ENCODE measurements around the gene CDH13. TPM values are rescaled to one million over a fixed set of nuclear protein-coding genes. Genes with fewer than 3 reads are reported as not detected.
A peak's percentile ranks its signal among the peaks of the same experiment; 100 is the strongest.

The CDH13 gene
- total RNA-seq, 2 donors from 2014 or later = not detected

DNA sequence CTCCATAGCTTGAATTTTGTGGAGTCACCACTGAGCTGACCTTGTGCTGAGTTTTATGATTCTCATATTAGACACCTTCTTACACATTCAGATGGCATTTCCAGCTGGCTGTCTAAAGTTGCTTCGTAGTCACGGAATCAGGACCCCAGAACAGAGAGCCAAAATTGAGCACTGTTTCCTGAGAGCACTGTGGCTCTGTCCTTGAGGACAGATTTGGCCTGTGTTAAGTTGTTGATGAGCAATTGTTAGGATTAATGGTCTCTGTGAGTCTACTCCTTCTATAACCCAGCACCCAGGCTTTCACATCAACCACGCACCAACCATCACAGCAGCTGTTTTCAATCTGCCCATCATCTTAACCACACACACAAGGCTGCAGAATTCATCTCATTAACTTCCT is 903.5 kb downstream of the CDH13 start:
- H3K4me3 Mint-ChIP-seq = no peak overlapping the region
- ATAC-seq (replicated peaks in 1 of 2) (no peak), DNase-seq (no peak)
- H3K27ac Mint-ChIP-seq = no peak overlapping the region
- H3K27me3 Mint-ChIP-seq (ENCODE audit: low read depth) = no peaks in the 10 kb centered on the region
- H3K9me3 Mint-ChIP-seq = peaks cover 1 to 5% of the 10 kb centered on the region in 2 donors
- H3K4me1 Mint-ChIP-seq (ENCODE audit: low read depth) = no peaks in the 10 kb centered on the region
- H3K36me3 Mint-ChIP-seq (ENCODE audit: insufficient read depth in 2 of 2) = no peaks in the 10 kb centered on the region

DNA sequence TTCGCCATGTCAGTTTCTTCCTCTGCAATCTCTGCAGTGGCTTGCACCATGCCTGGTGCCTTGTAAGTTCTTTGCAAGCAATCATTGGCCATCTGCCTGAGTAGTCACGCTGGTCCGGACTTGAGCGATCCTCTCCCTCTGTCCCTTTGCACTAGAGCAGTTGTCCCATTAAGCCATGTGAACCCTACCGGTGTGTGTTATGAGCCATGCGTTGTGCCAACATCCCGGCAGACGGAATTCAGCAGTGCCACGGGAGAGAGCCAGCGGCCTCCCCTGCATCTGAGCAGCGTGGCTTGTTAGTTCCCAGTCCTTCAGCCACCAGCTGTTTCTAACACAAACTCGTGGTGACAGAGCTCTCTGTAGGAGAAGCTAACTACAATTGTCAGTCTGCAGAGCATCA is 905.9 kb downstream of the CDH13 start:
- Mint-ChIP-seq H3K9me3 (peaks cover 8 to 15% of the 10 kb centered on the region in 2 donors), H3K4me1 (ENCODE audit: low read depth) (no peaks in the 10 kb centered on the region), H3K27me3 (ENCODE audit: low read depth) (no peaks in the 10 kb centered on the region), H3K4me3 (no peak overlapping the region), H3K27ac (no peak overlapping the region), H3K36me3 (ENCODE audit: insufficient read depth in 2 of 2) (no peaks in the 10 kb centered on the region)
- ATAC-seq (replicated peaks in 1 of 2) = no peak
- no peak for DNase-seq

DNA sequence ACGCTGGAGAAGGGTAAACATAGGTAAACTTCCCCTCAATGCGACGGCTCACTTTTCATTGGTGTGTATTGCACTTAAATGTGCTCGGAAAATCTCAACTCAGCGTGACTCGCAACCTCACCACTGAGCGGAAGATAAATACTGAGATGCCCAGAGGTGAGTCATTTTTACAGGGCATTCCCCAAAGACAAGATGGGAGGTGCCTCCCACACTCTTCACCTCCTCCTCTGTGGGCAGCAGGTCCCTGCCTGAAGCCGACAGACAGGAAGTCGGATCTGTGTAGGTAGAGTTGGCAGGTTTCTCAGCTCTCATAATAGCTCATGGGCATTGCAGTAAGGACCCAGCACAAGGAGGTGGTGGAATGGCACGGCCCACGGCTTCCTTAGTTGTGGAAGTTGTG is 906.4 kb downstream of the CDH13 start:
- H3K9me3 Mint-ChIP-seq = peaks cover 8 to 15% of the 10 kb centered on the region in 2 donors

DNA sequence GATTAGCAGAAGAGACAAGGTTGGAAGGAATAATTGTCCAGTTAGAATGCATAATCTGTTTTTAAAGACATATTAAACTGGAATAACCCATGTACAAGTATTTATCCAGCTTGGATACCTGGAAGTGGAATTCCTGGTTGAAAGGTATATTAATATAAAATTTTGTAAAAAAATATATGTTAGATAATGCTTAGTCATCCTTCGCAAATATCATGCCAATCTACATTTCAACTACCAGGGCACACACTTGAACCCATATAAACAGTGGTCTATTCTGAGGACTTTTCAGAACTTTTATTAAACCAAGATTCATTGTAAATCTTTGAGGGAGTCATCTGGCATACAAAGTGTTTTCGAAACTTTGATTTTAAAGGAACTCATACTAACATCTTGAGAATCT is 911.9 kb downstream of the CDH13 start:
- no peak for DNase-seq
- Mint-ChIP-seq H3K27me3 (ENCODE audit: low read depth) (no peaks in the 10 kb centered on the region), H3K4me3 (no peak overlapping the region), H3K9me3 (peaks cover 8 to 16% of the 10 kb centered on the region in 2 donors), H3K4me1 (ENCODE audit: low read depth) (no peaks in the 10 kb centered on the region), H3K36me3 (ENCODE audit: insufficient read depth in 2 of 2) (no peaks in the 10 kb centered on the region), H3K27ac (no peak overlapping the region)
- ATAC-seq (replicated peaks in 1 of 2) = no peak

More for the DNA sequence above, 906.4 kb downstream of the CDH13 start:
- peak in 1 of 2 donors; percentile 13 for DNase-seq
- no peaks in the 10 kb centered on the region for H3K4me1 Mint-ChIP-seq (ENCODE audit: low read depth)
- no peaks in the 10 kb centered on the region for H3K36me3 Mint-ChIP-seq (ENCODE audit: insufficient read depth in 2 of 2)
- no peak overlapping the region for H3K4me3 Mint-ChIP-seq
- no peak overlapping the region for H3K27ac Mint-ChIP-seq
- ATAC-seq (replicated peaks in 1 of 2) = peak; percentile 35 to 41
- H3K27me3 Mint-ChIP-seq (ENCODE audit: low read depth) = no peaks in the 10 kb centered on the region

DNA sequence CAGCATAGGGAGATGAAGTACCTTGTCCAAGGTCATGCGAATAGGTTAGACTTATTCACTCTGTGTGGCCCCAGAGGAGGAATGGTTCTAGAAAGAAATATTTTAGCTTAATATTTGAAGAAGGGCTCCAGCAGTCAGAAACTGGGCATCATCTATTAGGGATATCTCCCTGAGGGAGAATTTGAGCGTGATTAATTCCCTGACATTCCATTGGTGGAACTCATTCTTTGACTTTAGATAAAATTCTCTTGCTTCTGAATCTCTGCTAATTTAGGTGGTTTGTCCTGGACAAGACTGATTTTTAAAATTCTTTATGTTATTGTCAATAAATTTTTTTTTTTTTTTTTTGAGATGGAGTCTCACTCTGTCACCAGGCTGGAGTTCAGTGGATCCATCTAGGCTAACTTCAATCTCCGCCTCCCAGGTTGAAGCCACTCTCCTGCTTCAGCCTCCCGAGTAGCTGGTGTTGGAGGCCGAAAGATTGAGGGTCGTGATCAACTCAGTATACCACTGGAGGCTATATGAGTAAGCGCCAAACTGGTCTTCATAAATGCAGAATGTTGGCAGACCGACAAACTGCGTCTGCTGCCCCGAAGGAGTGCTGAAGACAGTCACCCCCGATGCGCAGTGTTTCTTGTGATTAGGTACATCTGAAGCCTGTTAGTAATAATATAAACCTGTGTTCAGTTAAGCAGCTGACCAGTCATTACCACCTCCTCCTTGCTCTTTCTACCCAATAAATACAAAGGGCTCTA is 913.1 kb downstream of the CDH13 start:
- no peak for DNase-seq
- Mint-ChIP-seq H3K9me3 (peaks cover 7 to 16% of the 10 kb centered on the region in 2 donors), H3K4me3 (no peak overlapping the region), H3K36me3 (ENCODE audit: insufficient read depth in 2 of 2) (no peaks in the 10 kb centered on the region), H3K27me3 (ENCODE audit: low read depth) (no peaks in the 10 kb centered on the region), H3K4me1 (ENCODE audit: low read depth) (no peaks in the 10 kb centered on the region), H3K27ac (no peak overlapping the region)
- no peak for ATAC-seq (replicated peaks in 1 of 2)

DNA sequence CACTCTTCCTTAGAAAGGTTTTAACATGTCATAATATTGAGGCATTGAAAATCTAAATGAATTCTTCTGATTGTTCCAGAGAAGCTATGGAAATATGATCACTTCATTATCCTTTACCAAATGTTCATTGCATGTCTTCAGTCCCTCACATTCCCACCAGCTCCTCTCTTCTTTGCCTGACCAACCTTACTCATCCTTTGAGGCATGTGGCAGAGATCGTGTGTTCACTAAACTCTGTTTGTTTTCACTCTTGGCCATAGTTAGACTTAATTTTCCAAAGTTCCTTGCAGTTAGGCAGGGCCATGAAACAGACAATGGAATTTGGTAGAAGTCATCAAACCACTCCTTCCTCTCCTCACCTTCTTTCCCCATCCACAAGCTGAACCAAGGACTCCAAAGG is 914.5 kb downstream of the CDH13 start:
- no peak for ATAC-seq (replicated peaks in 1 of 2)
- Mint-ChIP-seq H3K9me3 (peaks cover 3 to 7% of the 10 kb centered on the region in 2 donors), H3K4me3 (no peak overlapping the region), H3K4me1 (ENCODE audit: low read depth) (no peaks in the 10 kb centered on the region), H3K27ac (no peak overlapping the region), H3K36me3 (ENCODE audit: insufficient read depth in 2 of 2) (no peaks in the 10 kb centered on the region), H3K27me3 (ENCODE audit: low read depth) (no peaks in the 10 kb centered on the region)
- DNase-seq = no peak

DNA sequence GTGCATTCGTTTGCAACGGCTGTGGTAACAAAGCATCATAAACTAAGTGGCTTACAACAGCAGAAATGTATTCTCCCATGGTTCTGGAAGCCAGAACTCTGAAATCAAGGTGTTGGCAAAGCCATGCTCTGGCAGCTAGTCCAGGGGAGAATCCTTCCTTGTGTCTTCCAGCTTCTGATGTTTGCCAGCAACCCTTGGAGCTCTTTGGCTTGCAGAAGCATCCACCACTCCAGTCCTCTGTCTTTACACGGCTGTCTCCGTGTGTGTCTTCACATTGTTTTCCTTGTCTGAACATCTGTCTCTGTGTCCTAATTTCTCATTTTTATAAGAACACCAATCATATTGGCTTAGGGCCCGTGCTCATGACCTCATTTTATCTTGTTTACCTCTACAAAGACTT is 915.7 kb downstream of the CDH13 start:
- no peaks in the 10 kb centered on the region for H3K27me3 Mint-ChIP-seq (ENCODE audit: low read depth)
- no peak overlapping the region for H3K4me3 Mint-ChIP-seq
- no peaks in the 10 kb centered on the region for H3K36me3 Mint-ChIP-seq (ENCODE audit: insufficient read depth in 2 of 2)
- peaks cover 2 to 4% of the 10 kb centered on the region in 2 donors for H3K9me3 Mint-ChIP-seq
- no peak for DNase-seq
- no peak for ATAC-seq (replicated peaks in 1 of 2)
- H3K4me1 Mint-ChIP-seq (ENCODE audit: low read depth) = no peaks in the 10 kb centered on the region
- H3K27ac Mint-ChIP-seq = no peak overlapping the region

DNA sequence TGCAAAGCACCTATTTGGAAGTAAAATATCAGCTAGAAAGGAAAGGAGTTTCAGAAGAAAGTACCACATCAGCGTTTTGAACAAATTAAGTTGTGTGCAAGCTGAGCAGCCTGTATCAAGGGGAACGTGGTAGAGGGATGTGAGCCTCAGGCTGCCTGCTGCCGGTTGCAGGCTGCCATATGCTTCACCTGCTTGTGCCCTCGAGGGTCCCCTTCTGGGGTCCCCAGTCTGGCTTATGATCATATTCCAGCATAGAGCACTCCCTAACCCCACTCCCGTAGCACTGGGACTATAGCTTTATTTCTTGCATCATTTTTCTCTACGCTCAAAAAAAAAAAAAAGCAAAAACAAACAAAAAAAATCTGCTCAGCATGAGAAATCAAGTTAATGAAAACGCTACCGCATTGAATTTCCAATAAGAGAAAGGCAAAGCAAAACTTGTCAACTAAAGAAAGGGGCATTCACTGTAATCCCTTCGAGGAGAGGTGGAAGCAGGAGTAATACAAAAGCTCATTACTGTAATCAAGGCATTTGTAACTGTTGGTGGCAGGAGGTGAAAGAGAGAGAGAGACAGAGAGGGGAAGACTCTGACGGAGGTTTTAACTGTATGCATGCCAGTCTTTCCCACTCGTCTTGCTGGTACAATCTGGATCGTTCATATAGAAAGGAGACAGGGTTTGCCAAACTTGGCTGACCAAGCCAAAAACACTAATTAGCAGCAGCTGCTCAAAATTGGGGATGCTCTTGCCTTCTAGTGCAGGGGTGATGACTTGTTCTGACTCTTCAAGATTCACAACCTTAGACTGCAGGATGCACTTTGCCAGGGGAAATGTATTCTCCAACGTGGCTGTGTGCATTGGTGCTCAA is 922.8 kb downstream of the CDH13 start:
- Mint-ChIP-seq H3K9me3 (peaks cover 6 to 14% of the 10 kb centered on the region in 2 donors), H3K36me3 (ENCODE audit: insufficient read depth in 2 of 2) (no peaks in the 10 kb centered on the region), H3K27ac (no peak overlapping the region), H3K27me3 (ENCODE audit: low read depth) (no peaks in the 10 kb centered on the region), H3K4me1 (ENCODE audit: low read depth) (no peaks in the 10 kb centered on the region), H3K4me3 (no peak overlapping the region)
- DNase-seq (no peak), ATAC-seq (replicated peaks in 1 of 2) (no peak)

DNA sequence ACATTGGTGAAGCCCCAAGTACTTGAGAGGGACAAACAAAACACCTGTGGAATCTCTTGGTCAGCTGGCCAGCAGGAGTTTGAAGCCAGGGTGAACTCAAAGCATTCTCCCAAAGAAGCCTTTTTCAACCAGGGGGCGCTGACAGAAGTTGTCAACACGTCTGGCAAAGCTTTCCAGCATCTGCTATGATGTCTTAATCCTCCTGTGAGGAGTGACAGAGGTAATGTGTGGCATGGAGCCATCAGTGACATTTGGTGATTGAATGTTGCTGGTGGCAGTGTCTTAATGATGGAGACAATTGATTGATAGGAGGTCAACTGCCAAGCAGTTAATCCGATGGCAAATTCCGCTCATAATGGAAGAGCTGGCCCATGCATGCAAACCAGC is 923.4 kb downstream of the CDH13 start:
- Mint-ChIP-seq H3K27ac (no peak overlapping the region), H3K9me3 (peaks cover 6 to 14% of the 10 kb centered on the region in 2 donors), H3K36me3 (ENCODE audit: insufficient read depth in 2 of 2) (no peaks in the 10 kb centered on the region), H3K27me3 (ENCODE audit: low read depth) (no peaks in the 10 kb centered on the region), H3K4me1 (ENCODE audit: low read depth) (no peaks in the 10 kb centered on the region), H3K4me3 (no peak overlapping the region)
- no peak for ATAC-seq (replicated peaks in 1 of 2)
- no peak for DNase-seq

DNA sequence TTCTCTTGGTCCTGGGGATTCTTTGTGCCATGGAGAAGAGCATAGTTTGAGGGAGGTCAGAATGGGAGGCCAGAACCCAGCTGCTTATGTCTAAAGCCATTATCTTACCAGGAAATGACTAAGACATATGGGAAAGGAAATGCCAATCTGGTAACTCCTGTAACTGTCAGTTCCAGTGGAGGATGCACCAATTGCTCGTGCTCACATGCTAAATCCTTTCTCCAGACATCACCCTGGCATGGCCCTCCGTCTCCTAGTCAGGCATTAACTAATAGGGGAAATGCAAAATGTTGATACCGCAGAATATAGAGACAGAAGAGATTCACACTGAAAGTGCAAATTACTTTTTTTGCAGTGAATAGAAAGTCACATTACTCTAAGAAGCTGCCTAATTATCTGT is 925.5 kb downstream of the CDH13 start:
- H3K27ac Mint-ChIP-seq = no peak overlapping the region
- no peaks in the 10 kb centered on the region for H3K4me1 Mint-ChIP-seq (ENCODE audit: low read depth)
- no peak overlapping the region for H3K4me3 Mint-ChIP-seq
- no peak for DNase-seq
- peaks cover 6 to 14% of the 10 kb centered on the region in 2 donors for H3K9me3 Mint-ChIP-seq
- no peaks in the 10 kb centered on the region for H3K36me3 Mint-ChIP-seq (ENCODE audit: insufficient read depth in 2 of 2)
- H3K27me3 Mint-ChIP-seq (ENCODE audit: low read depth) = no peaks in the 10 kb centered on the region
- no peak for ATAC-seq (replicated peaks in 1 of 2)

DNA sequence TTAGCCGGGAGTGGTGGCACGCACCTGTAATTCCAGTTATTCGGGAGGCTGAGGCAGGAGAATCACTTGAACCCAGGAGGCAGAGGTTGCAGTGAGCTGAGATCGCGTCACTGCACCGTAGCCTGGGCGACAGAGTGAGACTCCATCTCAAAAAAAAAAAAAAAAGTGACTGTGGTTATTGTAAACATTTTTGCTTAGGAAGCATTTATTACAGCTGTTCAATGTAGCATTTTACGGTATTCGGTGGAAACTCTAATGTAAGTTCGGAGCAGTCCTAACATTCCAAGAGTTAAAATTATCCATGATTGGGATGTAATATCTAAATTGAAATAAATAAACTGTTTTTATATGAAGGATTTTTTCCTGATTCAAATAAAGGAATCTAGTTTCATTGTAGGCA is 926.2 kb downstream of the CDH13 start:
- Mint-ChIP-seq H3K27ac (no peak overlapping the region), H3K27me3 (ENCODE audit: low read depth) (no peaks in the 10 kb centered on the region), H3K4me3 (no peak overlapping the region), H3K36me3 (ENCODE audit: insufficient read depth in 2 of 2) (no peaks in the 10 kb centered on the region), H3K4me1 (ENCODE audit: low read depth) (no peaks in the 10 kb centered on the region), H3K9me3 (peaks cover 0 to 8% of the 10 kb centered on the region in 2 donors)
- no peak for ATAC-seq (replicated peaks in 1 of 2)
- no peak for DNase-seq

DNA sequence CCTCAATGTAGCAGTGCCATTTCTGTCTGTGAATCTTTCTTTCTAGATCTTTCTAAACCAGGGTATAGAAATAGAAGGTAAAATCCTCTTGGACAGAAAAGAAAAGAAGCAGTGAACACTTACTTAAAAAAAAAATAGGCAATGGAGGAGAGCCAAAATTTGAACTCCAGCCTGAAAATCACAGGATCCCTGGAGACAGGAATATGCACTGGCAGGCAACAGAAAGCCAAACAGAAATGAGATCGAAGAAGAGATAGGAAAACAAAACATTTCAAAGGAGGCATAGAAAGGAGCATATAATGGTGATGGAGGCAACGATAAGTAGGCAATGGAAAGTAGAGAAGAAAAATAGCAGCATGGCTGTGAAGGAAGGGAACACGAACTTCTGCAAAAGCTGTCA is 927.3 kb downstream of the CDH13 start:
- Mint-ChIP-seq H3K4me3 (no peak overlapping the region), H3K36me3 (ENCODE audit: insufficient read depth in 2 of 2) (no peaks in the 10 kb centered on the region), H3K27me3 (ENCODE audit: low read depth) (no peaks in the 10 kb centered on the region), H3K27ac (no peak overlapping the region), H3K4me1 (ENCODE audit: low read depth) (no peaks in the 10 kb centered on the region), H3K9me3 (peaks cover 0 to 8% of the 10 kb centered on the region in 2 donors)
- ATAC-seq (replicated peaks in 1 of 2) = no peak
- DNase-seq = no peak

DNA sequence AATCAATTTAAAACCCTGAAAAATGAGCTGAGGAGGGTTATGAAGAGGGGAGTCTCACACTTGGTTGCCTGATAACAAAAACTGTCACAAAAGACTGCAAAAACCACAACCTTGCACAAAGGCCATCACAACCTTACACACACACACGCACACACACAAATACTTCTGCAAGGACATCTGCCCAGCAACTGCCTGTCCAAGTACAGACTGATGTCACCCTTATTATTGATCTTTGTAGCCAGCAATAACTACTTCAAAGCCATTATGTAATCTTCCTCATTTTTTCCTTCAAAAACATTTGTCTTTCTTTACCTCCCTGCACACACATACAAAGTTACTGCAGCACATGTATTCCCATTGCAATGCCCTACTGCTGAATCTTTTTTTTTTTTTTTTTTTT is 927.8 kb downstream of the CDH13 start:
- H3K27ac Mint-ChIP-seq = no peak overlapping the region
- H3K36me3 Mint-ChIP-seq (ENCODE audit: insufficient read depth in 2 of 2) = no peaks in the 10 kb centered on the region
- H3K4me3 Mint-ChIP-seq = no peak overlapping the region
- no peaks in the 10 kb centered on the region for H3K4me1 Mint-ChIP-seq (ENCODE audit: low read depth)
- H3K27me3 Mint-ChIP-seq (ENCODE audit: low read depth) = no peaks in the 10 kb centered on the region
- H3K9me3 Mint-ChIP-seq = peaks cover 2 to 8% of the 10 kb centered on the region in 2 donors
- ATAC-seq (replicated peaks in 1 of 2) (no peak), DNase-seq (no peak)

Data from activated T-cell treated with anti-CD3 and anti-CD28 coated beads, Interleukin-2, amount 50 U/mL, for 72 hours (primary cell).